Memory B cell (primary cell): ENCODE measurements around the gene PHKB.

Source experiments
- ATAC-seq: fragments of 150-1000 bp; cut with Tn5 transposase; 2 replicates; pipeline ENCODE4 v1.10.0; 2021; ENCODE audit warnings: low read depth, mild to moderate bottlenecking, moderate library complexity
- DNase-seq, 2 donors: peaks; one replicate each; pipeline ENCODE4 v3.0.0; 2022; ENCODE audit warnings: low spot score in 2 of 2
- H3K27ac Mint-ChIP-seq: one replicate; pipeline ENCODE4 v1.8.0; 2022; ENCODE audit warnings: mild to moderate bottlenecking, moderate library complexity, mixed read lengths
- H3K27me3 Mint-ChIP-seq: one replicate; pipeline ENCODE4 v1.8.0; 2022; ENCODE audit warnings: mixed read lengths
- H3K36me3 Mint-ChIP-seq: one replicate; pipeline ENCODE4 v1.8.0; 2022; ENCODE audit warnings: mild to moderate bottlenecking, mixed read lengths
- H3K4me1 Mint-ChIP-seq: one replicate; pipeline ENCODE4 v1.8.0; 2022; ENCODE audit warnings: mixed read lengths
- H3K4me3 Mint-ChIP-seq: one replicate; pipeline ENCODE4 v1.8.0; 2022; ENCODE audit warnings: mild to moderate bottlenecking, moderate library complexity, mixed read lengths
- H3K9me3 Mint-ChIP-seq: one replicate; pipeline ENCODE4 v1.8.0; 2022; ENCODE audit warnings: mixed read lengths

PHKB gene

GRCh38 chr16:47697826-47698225, 236.7 kb downstream of the PHKB start:
- DNase-seq (no peak), ATAC-seq (no peak)
- Mint-ChIP-seq H3K9me3 (no peaks in the 10 kb centered on the region), H3K27me3 (no peaks in the 10 kb centered on the region), H3K4me3 (no peak overlapping the region), H3K4me1 (no peaks in the 10 kb centered on the region), H3K27ac (no peak overlapping the region), H3K36me3 (peaks cover 37% of the 10 kb centered on the region)

GRCh38 chr16:47699106-47699505, 238.0 kb downstream of the PHKB start:
- Mint-ChIP-seq H3K36me3 (peaks cover 37% of the 10 kb centered on the region), H3K4me3 (no peak overlapping the region), H3K27me3 (no peaks in the 10 kb centered on the region), H3K9me3 (no peaks in the 10 kb centered on the region), H3K4me1 (no peaks in the 10 kb centered on the region), H3K27ac (no peak overlapping the region)
- DNase-seq: no peak
- no peak for ATAC-seq

DNA sequence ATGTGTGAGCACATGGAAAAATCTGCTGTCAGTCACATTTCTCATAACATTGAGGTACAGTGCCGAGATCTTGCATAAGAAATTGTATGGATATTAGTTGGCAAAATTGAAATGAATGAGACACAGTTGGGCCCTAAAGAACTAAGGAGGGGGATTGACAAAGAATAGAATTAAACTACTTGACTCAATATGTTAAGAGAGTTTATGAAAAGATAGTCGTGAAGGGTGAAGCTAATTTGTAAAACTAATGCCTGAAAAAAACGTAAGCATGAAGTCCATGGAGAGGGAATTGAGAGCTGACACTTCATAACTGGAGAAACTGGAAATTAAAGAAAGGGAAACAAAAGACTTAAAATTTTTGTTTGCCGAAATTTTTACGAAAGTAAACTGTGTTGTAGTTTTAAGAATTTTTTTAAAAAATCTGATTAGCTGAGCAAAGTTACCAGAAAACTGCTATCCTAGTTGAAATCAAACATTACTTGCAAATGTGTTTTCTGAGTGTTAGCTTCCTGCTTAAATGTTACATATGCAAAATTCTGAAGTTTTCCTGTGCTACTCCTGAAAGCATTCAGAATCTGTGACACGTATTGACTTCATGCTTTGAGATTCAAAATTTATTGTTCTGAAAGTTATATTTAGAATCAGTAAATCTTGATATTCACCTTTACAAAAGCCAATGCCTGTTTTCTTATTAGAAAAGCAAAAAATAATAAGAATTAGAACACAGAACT, 239.9 kb downstream of the PHKB start:
- Mint-ChIP-seq H3K4me1 (no peaks in the 10 kb centered on the region), H3K36me3 (peaks cover 32% of the 10 kb centered on the region), H3K27me3 (no peaks in the 10 kb centered on the region), H3K9me3 (no peaks in the 10 kb centered on the region), H3K27ac (no peak overlapping the region), H3K4me3 (no peak overlapping the region)
- ATAC-seq (no peak), DNase-seq (no peak)

GRCh38 chr16:47705266-47705665, 244.1 kb downstream of the PHKB start:
- Mint-ChIP-seq H3K36me3 (peaks cover 8% of the 10 kb centered on the region), H3K27ac (no peak overlapping the region), H3K4me1 (peaks cover 3% of the 10 kb centered on the region), H3K4me3 (no peak overlapping the region), H3K9me3 (no peaks in the 10 kb centered on the region), H3K27me3 (no peaks in the 10 kb centered on the region)
- no peak for DNase-seq
- ATAC-seq: no peak

- Mint-ChIP-seq H3K4me1 (peaks cover 5% of the 10 kb centered on the region), H3K27ac (no peak overlapping the region), H3K9me3 (no peaks in the 10 kb centered on the region), H3K4me3 (no peak overlapping the region), H3K36me3 (no peaks in the 10 kb centered on the region), H3K27me3 (peaks cover 4% of the 10 kb centered on the region)
- ATAC-seq (no peak), DNase-seq (no peak)
Observed at GRCh38 chr16:47711809-47712208, 250.7 kb downstream of the PHKB start.

- H3K27me3 Mint-ChIP-seq: peaks cover 4% of the 10 kb centered on the region
- no peak overlapping the region for H3K4me3 Mint-ChIP-seq
- ATAC-seq (no peak), DNase-seq (no peak)
- H3K27ac Mint-ChIP-seq: no peak overlapping the region
- no peaks in the 10 kb centered on the region for H3K36me3 Mint-ChIP-seq
- H3K9me3 Mint-ChIP-seq: no peaks in the 10 kb centered on the region
- H3K4me1 Mint-ChIP-seq: peaks cover 5% of the 10 kb centered on the region
Observed at GRCh38 chr16:47712276-47713224, 251.4 kb downstream of the PHKB start.

GRCh38 chr16:47713225-47713595, 252.1 kb downstream of the PHKB start:
- no peak overlapping the region for H3K4me3 Mint-ChIP-seq
- no peak for ATAC-seq
- no peak for DNase-seq
- peaks cover 4% of the 10 kb centered on the region for H3K27me3 Mint-ChIP-seq
- no peaks in the 10 kb centered on the region for H3K9me3 Mint-ChIP-seq
- no peaks in the 10 kb centered on the region for H3K36me3 Mint-ChIP-seq
- no peak overlapping the region for H3K27ac Mint-ChIP-seq
- peaks cover 5% of the 10 kb centered on the region for H3K4me1 Mint-ChIP-seq

GRCh38 chr16:47715442-47716083, 254.4 kb downstream of the PHKB start:
- DNase-seq: no peak
- no peaks in the 10 kb centered on the region for H3K36me3 Mint-ChIP-seq
- H3K4me1 Mint-ChIP-seq: peaks cover 2% of the 10 kb centered on the region
- peaks cover 4% of the 10 kb centered on the region for H3K27me3 Mint-ChIP-seq
- no peak for ATAC-seq
- no peak overlapping the region for H3K27ac Mint-ChIP-seq
- H3K9me3 Mint-ChIP-seq: no peaks in the 10 kb centered on the region
- H3K4me3 Mint-ChIP-seq: no peak overlapping the region

DNA sequence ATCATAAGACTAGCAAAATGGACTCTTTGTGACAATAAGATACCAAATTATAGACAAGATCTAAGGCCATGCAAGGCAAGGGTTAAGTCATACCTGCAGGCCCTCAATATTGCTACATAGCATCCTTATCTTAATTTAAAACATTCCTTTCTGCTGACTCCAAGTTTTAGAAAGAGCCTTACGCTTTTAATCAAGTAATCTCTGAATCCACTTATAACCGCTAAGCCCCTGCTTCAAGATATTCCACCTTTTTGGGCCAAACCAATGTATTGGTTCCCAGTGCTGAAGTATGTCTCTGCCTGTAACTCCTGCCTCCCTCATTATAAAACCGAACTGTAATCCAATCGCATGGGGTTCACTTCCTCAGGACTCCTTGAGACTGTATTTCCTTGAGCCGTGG, 255.4 kb downstream of the PHKB start:
- Mint-ChIP-seq H3K4me1 (peaks cover 2% of the 10 kb centered on the region), H3K36me3 (no peaks in the 10 kb centered on the region), H3K4me3 (no peak overlapping the region), H3K27me3 (peaks cover 4% of the 10 kb centered on the region), H3K27ac (no peak overlapping the region), H3K9me3 (no peaks in the 10 kb centered on the region)
- ATAC-seq (no peak), DNase-seq (no peak)

GRCh38 chr16:47719713-47720112, 258.6 kb downstream of the PHKB start:
- no peak for ATAC-seq
- H3K36me3 Mint-ChIP-seq: no peaks in the 10 kb centered on the region

DNA sequence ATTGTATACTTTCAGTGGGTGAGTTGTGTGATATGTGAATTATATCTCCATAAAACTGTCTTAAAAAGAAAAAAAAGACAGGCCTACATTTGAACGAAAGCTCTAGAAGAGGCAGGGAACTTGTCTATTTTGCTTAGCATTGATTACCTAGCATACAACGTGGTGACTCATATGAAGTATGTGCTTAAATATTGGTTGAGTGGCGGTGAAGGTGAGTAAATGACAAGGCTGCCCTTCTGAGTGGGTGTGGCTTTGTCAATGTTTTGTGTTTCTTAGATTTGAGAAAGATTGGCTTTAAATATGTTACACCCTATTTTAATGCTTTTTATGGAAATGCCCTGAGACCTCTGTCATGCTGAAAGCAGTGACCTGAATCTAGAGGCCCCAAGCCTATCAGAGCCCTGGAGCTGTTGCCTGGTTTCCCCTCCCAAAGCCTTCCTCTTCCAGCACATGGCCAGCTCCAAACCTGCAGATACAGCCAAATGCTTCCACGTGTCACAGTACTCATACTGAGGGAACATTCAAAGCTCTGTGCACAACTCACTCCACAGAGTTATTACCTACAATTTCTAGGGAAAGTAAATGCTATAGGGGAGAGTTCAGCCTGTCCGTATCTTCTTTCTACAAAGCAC, 260.0 kb downstream of the PHKB start:
- Mint-ChIP-seq H3K9me3 (no peaks in the 10 kb centered on the region), H3K27ac (no peak overlapping the region), H3K36me3 (no peaks in the 10 kb centered on the region), H3K27me3 (peaks cover 1% of the 10 kb centered on the region), H3K4me3 (no peak overlapping the region), H3K4me1 (no peaks in the 10 kb centered on the region)
- DNase-seq (no peak), ATAC-seq (no peak)

More at GRCh38 chr16:47719713-47720112, 258.6 kb downstream of the PHKB start:
- no peaks in the 10 kb centered on the region for H3K4me1 Mint-ChIP-seq
- no peak overlapping the region for H3K4me3 Mint-ChIP-seq
- no peak for DNase-seq
- H3K27me3 Mint-ChIP-seq: peaks cover 4% of the 10 kb centered on the region
- no peaks in the 10 kb centered on the region for H3K9me3 Mint-ChIP-seq
- H3K27ac Mint-ChIP-seq: no peak overlapping the region

DNA sequence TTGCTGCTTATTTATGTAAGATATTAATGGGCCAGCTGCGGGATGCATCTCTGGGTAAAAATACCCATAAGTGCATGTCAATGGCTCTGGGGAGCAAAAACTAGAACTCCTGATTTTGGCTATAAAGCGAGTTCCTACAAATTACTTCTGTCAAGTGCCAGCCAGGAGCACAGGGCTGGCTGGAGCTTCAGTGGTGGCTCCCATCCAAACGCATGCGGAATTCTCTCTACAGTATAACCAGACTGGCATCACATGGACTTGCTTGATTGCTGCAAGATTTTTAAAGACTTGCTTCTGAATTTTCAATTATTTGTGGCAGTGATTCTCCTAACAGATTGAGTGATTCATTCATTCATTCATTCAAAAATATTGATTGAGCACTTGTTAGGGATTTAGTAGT, 260.9 kb downstream of the PHKB start:
- no peaks in the 10 kb centered on the region for H3K4me1 Mint-ChIP-seq
- no peak for DNase-seq
- no peak overlapping the region for H3K4me3 Mint-ChIP-seq

DNA sequence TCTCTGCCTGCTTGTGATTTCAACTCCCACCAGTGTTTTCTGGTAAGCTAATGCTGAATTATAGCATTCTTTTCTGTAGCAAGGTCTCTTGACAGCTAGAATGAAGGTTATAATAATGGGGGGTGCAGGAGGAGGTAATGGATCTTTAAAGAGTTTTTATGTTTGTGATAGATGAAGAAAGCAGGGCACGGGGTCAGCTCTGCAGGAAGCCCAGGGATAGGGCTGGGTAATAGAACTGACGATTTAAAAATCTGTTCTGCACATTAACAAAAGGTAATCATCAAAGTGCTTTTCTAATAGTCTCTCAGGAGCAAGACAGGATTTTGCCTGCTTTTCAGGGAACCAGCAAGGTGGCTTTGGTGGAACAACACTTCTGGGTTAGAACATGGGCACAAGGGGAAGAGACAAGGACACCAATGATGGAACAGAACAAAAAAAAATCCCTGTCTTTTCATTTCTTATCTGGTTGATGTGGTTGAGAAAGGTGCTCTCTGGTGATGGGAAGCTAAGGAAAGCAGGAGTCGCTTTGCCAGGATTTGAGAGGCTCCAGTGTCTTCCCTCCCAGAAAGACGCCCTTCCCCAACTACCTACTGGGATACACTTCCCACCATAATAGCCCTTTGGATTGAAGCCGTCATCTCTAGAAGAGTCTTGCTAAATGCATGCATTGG, 263.1 kb downstream of the PHKB start:
- peaks cover 12% of the 10 kb centered on the region for H3K4me1 Mint-ChIP-seq

More for the DNA sequence above, 260.9 kb downstream of the PHKB start:
- Mint-ChIP-seq H3K9me3 (no peaks in the 10 kb centered on the region), H3K27ac (no peak overlapping the region), H3K27me3 (no peaks in the 10 kb centered on the region), H3K36me3 (no peaks in the 10 kb centered on the region)
- no peak for ATAC-seq

More for the DNA sequence above, 263.1 kb downstream of the PHKB start:
- H3K27me3 Mint-ChIP-seq: no peaks in the 10 kb centered on the region
- no peaks in the 10 kb centered on the region for H3K9me3 Mint-ChIP-seq
- H3K4me3 Mint-ChIP-seq: no peak overlapping the region
- H3K36me3 Mint-ChIP-seq: no peaks in the 10 kb centered on the region
- DNase-seq (no peak), ATAC-seq (no peak)
- H3K27ac Mint-ChIP-seq: no peak overlapping the region
